ENCODE measurements around the gene CHDH. TPM values are rescaled to one million over a fixed set of nuclear protein-coding genes. Genes with fewer than 3 reads are reported as not detected.

The CHDH gene
- total RNA-seq, 1 donor from 2014 or later = 0.60 TPM

- DNase-seq (ENCODE audit: low spot score) = peak; percentile 82
- no peaks in the 10 kb centered on the region for H3K27me3 Mint-ChIP-seq (ENCODE audit: low read depth)
- H3K4me1 Mint-ChIP-seq (ENCODE audit: low read depth) = no peaks in the 10 kb centered on the region
- H3K36me3 Mint-ChIP-seq (ENCODE audit: low read depth) = no peaks in the 10 kb centered on the region
- H3K27ac Mint-ChIP-seq (ENCODE audit: unreplicated experiment) = no peak overlapping the region
- TF ChIP-seq CTCF (IDR thresholded peaks at IDR 0.05) = no peak
- no peak overlapping the region for H3K4me3 Mint-ChIP-seq (ENCODE audit: unreplicated experiment)
- H3K9me3 Mint-ChIP-seq (ENCODE audit: low read depth) = no peaks in the 10 kb centered on the region
Measured at GRCh38 chr3:53820756-53821580, 25.3 kb downstream of the CHDH start.

- Mint-ChIP-seq H3K27ac (ENCODE audit: unreplicated experiment) (no peak overlapping the region), H3K36me3 (ENCODE audit: low read depth) (no peaks in the 10 kb centered on the region), H3K4me1 (ENCODE audit: low read depth) (no peaks in the 10 kb centered on the region), H3K4me3 (ENCODE audit: unreplicated experiment) (no peak overlapping the region), H3K9me3 (ENCODE audit: low read depth) (no peaks in the 10 kb centered on the region), H3K27me3 (ENCODE audit: low read depth) (no peaks in the 10 kb centered on the region)
- DNase-seq (ENCODE audit: low spot score) = no peak
- no peak for TF ChIP-seq CTCF (IDR thresholded peaks at IDR 0.05)
Measured at GRCh38 chr3:53820084-53820483, 26.1 kb downstream of the CHDH start.

- H3K36me3 Mint-ChIP-seq (ENCODE audit: low read depth) = no peaks in the 10 kb centered on the region
- H3K27ac Mint-ChIP-seq (ENCODE audit: unreplicated experiment) = no peak overlapping the region
- no peaks in the 10 kb centered on the region for H3K4me1 Mint-ChIP-seq (ENCODE audit: low read depth)
- H3K9me3 Mint-ChIP-seq (ENCODE audit: low read depth) = no peaks in the 10 kb centered on the region
- no peak for TF ChIP-seq CTCF (IDR thresholded peaks at IDR 0.05)
- no peak overlapping the region for H3K4me3 Mint-ChIP-seq (ENCODE audit: unreplicated experiment)
- DNase-seq (ENCODE audit: low spot score) = peak; percentile 64
- H3K27me3 Mint-ChIP-seq (ENCODE audit: low read depth) = no peaks in the 10 kb centered on the region
Measured at GRCh38 chr3:53819163-53819868, 26.9 kb downstream of the CHDH start.

- Mint-ChIP-seq H3K4me3 (ENCODE audit: unreplicated experiment) (no peak overlapping the region), H3K36me3 (ENCODE audit: low read depth) (no peaks in the 10 kb centered on the region), H3K4me1 (ENCODE audit: low read depth) (no peaks in the 10 kb centered on the region), H3K27me3 (ENCODE audit: low read depth) (no peaks in the 10 kb centered on the region), H3K9me3 (ENCODE audit: low read depth) (no peaks in the 10 kb centered on the region), H3K27ac (ENCODE audit: unreplicated experiment) (no peak overlapping the region)
- TF ChIP-seq CTCF (IDR thresholded peaks at IDR 0.05) = no peak
- no peak for DNase-seq (ENCODE audit: low spot score)
Measured at GRCh38 chr3:53818221-53819162, 27.7 kb downstream of the CHDH start.

GRCh38 chr3:53817809-53818208 is 28.4 kb downstream of the CHDH start:
- DNase-seq (ENCODE audit: low spot score) = no peak
- no peak overlapping the region for H3K27ac Mint-ChIP-seq (ENCODE audit: unreplicated experiment)
- no peaks in the 10 kb centered on the region for H3K4me1 Mint-ChIP-seq (ENCODE audit: low read depth)
- no peaks in the 10 kb centered on the region for H3K9me3 Mint-ChIP-seq (ENCODE audit: low read depth)
- H3K4me3 Mint-ChIP-seq (ENCODE audit: unreplicated experiment) = no peak overlapping the region
- no peaks in the 10 kb centered on the region for H3K36me3 Mint-ChIP-seq (ENCODE audit: low read depth)
- no peaks in the 10 kb centered on the region for H3K27me3 Mint-ChIP-seq (ENCODE audit: low read depth)
- TF ChIP-seq CTCF (IDR thresholded peaks at IDR 0.05) = no peak
